ENCODE data around the gene CDK11A. TPM values are rescaled to one million over a fixed set of nuclear protein-coding genes. Genes with fewer than 3 reads are reported as not detected.

CDK11A gene
- 6.4 and 11.1 TPM in 2 replicates for total RNA-seq

DNA sequence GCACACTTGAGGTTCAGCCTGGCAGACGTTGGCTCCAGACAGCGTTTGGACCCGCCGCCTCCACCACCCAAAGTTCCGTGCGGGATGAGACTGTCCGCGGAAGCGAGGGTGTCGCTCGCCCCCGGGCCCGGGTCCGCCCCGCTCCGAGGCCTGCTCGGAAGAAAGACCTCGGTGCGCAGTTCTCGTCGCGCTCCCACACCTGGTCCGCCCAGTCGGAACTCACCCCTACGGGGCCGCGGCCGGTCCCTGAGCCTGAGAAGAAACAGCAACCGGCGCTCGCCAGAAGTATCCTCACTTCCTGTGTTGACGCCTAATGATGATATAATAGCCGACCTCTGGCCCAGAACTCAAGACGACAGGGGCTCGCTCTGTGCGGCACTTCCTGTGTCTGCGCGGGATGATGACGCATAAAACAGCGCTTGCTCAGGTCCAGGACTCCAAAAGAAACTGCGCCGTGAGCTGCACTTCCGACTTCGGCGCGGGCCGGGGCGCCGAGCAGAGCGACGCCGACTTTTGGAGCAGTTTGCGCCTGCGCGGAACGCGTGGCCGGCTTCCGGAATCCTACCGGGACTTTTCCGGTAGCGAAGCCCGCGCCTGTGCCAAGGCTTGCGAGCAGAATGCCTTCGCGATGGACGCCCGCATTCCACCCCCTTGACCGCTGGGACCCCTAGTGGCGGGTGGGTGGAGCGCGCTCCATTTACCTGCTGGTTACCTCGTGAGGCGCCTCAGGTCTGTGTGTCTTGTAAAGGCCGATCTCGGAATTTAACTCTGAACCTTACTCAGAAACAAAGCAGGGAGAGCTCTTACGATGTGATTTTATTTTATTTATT lies at the start of gene CDK11A:
Gene CDK11A, minus strand, starts transcription at position 323 of the 830 bp plus-strand sequence. CDS start 1,539 bp downstream, outside the sequence.

GRCh38 chr1:1692714-1693647 lies 31.2 kb downstream of the CDK11A start, which contains the start of gene SLC35E2B:
SLC35E2B (minus strand) TSS chr1:1692795; CDS start chr1:1676699, 16,096 bp downstream.

DNA sequence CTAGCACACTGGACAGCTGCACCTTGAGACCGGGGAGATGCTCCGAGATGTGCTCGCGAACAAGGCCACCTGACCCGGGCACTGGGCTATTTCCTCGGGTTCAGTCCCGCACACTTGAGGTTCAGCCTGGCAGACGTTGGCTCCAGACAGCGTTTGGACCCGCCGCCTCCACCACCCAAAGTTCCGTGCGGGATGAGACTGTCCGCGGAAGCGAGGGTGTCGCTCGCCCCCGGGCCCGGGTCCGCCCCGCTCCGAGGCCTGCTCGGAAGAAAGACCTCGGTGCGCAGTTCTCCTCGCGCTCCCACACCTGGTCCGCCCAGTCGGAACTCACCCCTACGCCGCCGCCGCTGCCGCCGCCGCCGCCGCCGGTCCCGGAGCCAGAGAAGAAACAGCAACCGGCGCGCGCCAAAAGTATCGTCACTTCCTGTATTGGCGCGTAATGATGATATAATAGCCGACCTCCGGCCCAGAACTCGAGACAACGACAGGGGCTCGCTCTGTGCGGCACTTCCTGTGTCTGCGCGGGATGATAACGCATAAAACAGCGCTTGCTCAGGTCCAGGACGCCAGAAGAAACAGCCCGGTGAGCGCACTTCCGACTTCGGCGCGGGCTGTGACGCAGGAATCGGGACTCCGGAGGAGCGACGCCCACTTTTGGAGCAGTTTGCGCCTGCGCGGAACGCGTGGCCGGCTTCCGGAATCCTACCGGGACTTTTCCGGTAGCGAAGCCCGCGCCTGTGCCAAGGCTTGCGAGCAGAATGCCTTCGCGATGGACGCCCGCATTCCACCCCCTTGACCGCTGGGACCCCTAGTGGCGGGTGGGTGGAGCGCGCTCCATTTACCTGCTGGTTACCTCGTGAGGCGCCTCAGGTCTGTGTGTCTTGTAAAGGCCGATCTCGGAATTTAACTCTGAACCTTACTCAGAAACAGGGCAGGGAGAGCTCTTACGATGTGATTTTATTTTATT lies 65.3 kb downstream of the CDK11A start, which contains the start of gene CDK11B:
Gene CDK11B, minus strand, starts transcription at position 422 of the 967 bp plus-strand sequence. CDS start 1,519 bp downstream, outside the sequence.

Other genes with a start within 250 kb of the CDK11A start
- 50.7 and 56.6 TPM in 2 replicates for gene ATAD3A, start 212.2 kb downstream of the CDK11A start, total RNA-seq
- 0.69 and 1.7 TPM in 2 replicates for gene TMEM240, start 183.7 kb downstream of the CDK11A start, total RNA-seq
- 111 and 116 TPM in 2 replicates for gene SSU72, start 149.5 kb downstream of the CDK11A start, total RNA-seq
- 2.1 and 3.1 TPM in 2 replicates for gene FNDC10, start 124.2 kb downstream of the CDK11A start, total RNA-seq
- gene MIB2, start 108.9 kb downstream of the CDK11A start, total RNA-seq: 15.9 and 17.7 TPM in 2 replicates
- gene MMP23B, start 92.2 kb downstream of the CDK11A start, total RNA-seq: 0.49 and 2.4 TPM in 2 replicates
- gene CDK11B, start 65.4 kb downstream of the CDK11A start, total RNA-seq: 13.1 and 13.5 TPM in 2 replicates
- gene SLC35E2B, start 31.6 kb downstream of the CDK11A start, total RNA-seq: 17.1 and 19.7 TPM in 2 replicates
- gene NADK, start 54.1 kb upstream of the CDK11A start, total RNA-seq: 56.0 and 60.1 TPM in 2 replicates
- gene GNB1, start 166.7 kb upstream of the CDK11A start, total RNA-seq: 177 and 193 TPM in 2 replicates
- gene CALML6, start 190.9 kb upstream of the CDK11A start, total RNA-seq: not detected in 2 replicates
- not detected in 2 replicates for gene TMEM52, start 194.9 kb upstream of the CDK11A start, total RNA-seq